Measurements from ENCODE around the gene RSBN1L. TPM values are rescaled to one million over a fixed set of nuclear protein-coding genes. Genes with fewer than 3 reads are reported as not detected.

Gene RSBN1L
- total and polyA plus RNA-seq, 9 donors: 14.5 to 19.3 (median 16.0) TPM

DNA sequence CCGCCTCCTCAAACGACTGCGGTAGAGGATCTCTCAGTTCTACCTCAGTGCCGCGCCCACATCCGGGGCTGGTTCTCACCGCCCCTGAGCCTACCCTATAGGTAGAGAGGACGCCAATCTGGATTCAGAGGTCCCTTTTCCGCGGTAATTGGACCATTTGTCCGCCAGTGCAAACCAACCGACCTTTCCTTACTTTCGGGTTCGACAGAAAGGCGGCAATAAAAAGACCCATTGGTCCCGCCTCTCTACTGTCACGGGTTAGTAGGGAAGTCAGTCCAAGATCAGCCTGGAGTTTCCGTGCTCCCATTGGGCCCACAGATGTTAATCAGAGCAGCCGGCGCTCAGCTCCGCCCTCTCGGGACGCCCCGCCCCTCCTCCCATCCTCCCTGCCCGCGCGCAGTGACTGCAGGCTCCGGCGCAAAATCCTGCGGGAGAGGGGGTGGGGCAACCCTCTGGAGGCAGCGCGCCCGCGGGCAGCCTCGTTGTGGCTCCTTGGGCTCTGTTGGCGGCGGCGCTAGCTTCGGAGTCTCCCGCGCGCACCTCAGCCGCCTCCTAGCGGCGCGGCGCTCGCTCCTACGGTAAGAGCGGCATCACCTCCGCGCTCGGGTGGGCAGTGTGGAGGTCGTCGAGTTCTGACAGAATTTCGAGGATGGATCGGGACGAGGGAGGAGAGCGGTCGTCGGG is 102.3 kb downstream of the RSBN1L start, which contains the start of the genes PHTF2 and TMEM60:
PHTF2 (plus strand) TSS at position 380 of the 684 bp plus-strand sequence.
TMEM60 (minus strand) TSS at position 41 of the 684 bp plus-strand sequence. CDS start 4,061 bp downstream, outside the sequence.
- Histone ChIP-seq H3K9me3 (replicated peaks; ENCODE audit: control insufficient read depth, low read depth, low read length) (no peaks in the 10 kb centered on the region), H3K4me1 (ENCODE audit: control insufficient read depth, insufficient read depth, low read length) (peaks cover 12% of the 10 kb centered on the region)
- WGBS (ENCODE audit: insufficient coverage): under 1% methylated on average over 55 of the region's 61 CpGs

DNA sequence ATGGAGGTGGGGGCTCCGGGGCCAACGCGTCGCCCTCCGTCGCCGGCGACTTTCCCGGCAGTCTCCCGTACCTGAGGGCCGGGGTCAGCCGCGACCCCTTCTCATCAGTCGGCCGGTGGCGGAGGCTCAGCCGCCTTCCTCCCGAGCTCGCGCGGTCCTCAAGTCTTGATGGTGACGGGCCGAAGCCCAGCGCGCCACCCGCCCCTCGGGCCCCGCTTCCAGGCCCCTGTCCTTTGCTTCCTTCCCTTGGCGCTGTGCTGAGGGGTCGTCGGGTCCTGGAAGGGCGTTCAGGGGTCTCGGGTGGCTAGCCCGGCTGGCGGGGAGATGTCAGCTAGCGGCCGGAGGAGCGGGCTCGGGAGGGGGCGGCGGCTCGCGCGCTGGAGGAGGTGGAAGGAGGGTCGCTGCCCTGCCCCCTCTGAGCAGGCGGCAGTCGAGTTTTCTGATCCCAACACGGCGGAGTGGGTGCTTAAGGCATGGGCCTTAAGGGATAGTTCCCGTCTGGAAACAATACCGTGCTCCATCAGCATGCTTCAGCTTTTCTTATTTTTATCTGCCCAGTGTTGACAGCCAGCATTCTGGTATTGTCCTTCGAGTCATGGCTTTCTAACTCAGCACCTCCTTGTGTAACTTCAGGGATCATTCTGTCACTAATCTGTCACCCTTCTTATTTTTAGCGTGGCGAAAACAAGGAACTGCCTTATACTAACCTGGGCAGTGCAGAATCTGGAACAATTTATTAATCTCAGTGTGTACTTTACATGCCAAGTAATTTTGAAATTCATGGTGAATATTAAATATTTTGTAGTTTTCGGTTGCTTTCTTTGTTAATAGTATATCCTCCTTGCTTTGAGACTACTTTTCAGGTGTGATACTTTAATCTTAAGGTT is 103.1 kb downstream of the RSBN1L start:
- H3K27me3 ChIP-seq (ENCODE audit: control insufficient read depth, insufficient read depth, low read length): peaks cover 3% of the 10 kb centered on the region
- peak overlapping the region; percentile 95 for H3K27ac ChIP-seq (ENCODE audit: low read length)
- peak overlapping the region; percentile 76 for H3K4me3 ChIP-seq (ENCODE audit: low read length)
- H3K4me1 ChIP-seq (ENCODE audit: control insufficient read depth, insufficient read depth, low read length): peaks cover 12% of the 10 kb centered on the region
- H3K36me3 ChIP-seq (ENCODE audit: control insufficient read depth, insufficient read depth, low read length): peaks cover 6% of the 10 kb centered on the region
- under 1% methylated on average over 48 of the region's 55 CpGs for WGBS (ENCODE audit: insufficient coverage)
- H3K9me3 ChIP-seq (replicated peaks; ENCODE audit: control insufficient read depth, low read depth, low read length): no peaks in the 10 kb centered on the region
- DNase-seq: peak; percentile 61

More for the DNA sequence above, 102.3 kb downstream of the RSBN1L start, which contains the start of the genes PHTF2 and TMEM60:
- peak; percentile 100 for DNase-seq
- Histone ChIP-seq H3K36me3 (ENCODE audit: control insufficient read depth, insufficient read depth, low read length) (peaks cover 9% of the 10 kb centered on the region), H3K4me3 (ENCODE audit: low read length) (peak within 1 kb of the TSS; percentile 76), H3K27ac (ENCODE audit: low read length) (peak within 1 kb of the TSS; percentile 95), H3K27me3 (ENCODE audit: control insufficient read depth, insufficient read depth, low read length) (peaks cover 3% of the 10 kb centered on the region)

DNA sequence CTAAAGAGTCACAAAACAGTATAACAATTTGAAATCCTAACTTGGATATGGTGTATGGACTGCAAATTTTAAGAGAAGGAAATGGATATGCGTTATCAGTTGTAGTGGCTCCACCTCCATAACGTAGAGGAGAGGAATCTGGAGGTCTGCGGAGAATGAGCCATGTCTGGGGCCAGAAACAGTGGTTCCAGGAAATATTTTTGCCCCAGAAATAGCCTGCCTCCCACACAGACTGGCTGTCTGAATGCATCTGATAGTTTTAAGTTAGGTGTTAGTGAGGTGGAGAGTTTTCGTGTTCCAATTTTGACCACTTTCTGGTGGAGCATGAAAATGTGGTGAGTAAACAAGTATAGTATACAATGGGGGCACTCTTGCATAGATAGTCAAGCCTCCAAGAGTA is 103.9 kb downstream of the RSBN1L start:
- Histone ChIP-seq H3K4me3 (ENCODE audit: low read length) (no peak overlapping the region), H3K36me3 (ENCODE audit: control insufficient read depth, insufficient read depth, low read length) (peaks cover 1% of the 10 kb centered on the region), H3K27ac (ENCODE audit: low read length) (no peak overlapping the region), H3K4me1 (ENCODE audit: control insufficient read depth, insufficient read depth, low read length) (peaks cover 12% of the 10 kb centered on the region), H3K27me3 (ENCODE audit: control insufficient read depth, insufficient read depth, low read length) (peaks cover 3% of the 10 kb centered on the region), H3K9me3 (replicated peaks; ENCODE audit: control insufficient read depth, low read depth, low read length) (peaks cover 2% of the 10 kb centered on the region)
- 64% methylated on average over 2 of the region's 4 CpGs for WGBS (ENCODE audit: insufficient coverage)
- no peak for DNase-seq

DNA sequence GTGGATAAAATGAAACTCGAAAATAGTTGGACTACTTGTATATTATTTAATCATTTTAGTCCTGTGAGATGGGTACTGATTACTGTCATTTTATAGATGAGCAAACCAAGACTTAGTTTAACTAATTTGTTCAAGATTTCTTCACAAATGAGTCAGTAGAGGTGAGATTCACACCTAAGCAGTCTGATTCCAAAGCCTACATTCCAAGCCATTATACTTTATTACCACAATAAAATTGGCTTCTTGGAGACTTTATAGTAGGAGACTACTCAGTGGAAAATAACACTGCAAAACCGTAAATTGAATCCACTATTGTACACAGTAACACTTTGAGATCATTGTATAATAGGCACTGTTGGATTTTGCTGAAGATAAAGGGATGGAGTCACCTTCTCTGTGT is 104.5 kb downstream of the RSBN1L start:
- Histone ChIP-seq H3K4me1 (ENCODE audit: control insufficient read depth, insufficient read depth, low read length) (peaks cover 12% of the 10 kb centered on the region), H3K27me3 (ENCODE audit: control insufficient read depth, insufficient read depth, low read length) (peaks cover 3% of the 10 kb centered on the region), H3K4me3 (ENCODE audit: low read length) (no peak overlapping the region), H3K27ac (ENCODE audit: low read length) (no peak overlapping the region), H3K9me3 (replicated peaks; ENCODE audit: control insufficient read depth, low read depth, low read length) (peaks cover 4% of the 10 kb centered on the region), H3K36me3 (ENCODE audit: control insufficient read depth, insufficient read depth, low read length) (no peaks in the 10 kb centered on the region)
- WGBS (ENCODE audit: insufficient coverage): no CpG with 5 or more reads among the region's 2 CpGs
- DNase-seq: no peak

DNA sequence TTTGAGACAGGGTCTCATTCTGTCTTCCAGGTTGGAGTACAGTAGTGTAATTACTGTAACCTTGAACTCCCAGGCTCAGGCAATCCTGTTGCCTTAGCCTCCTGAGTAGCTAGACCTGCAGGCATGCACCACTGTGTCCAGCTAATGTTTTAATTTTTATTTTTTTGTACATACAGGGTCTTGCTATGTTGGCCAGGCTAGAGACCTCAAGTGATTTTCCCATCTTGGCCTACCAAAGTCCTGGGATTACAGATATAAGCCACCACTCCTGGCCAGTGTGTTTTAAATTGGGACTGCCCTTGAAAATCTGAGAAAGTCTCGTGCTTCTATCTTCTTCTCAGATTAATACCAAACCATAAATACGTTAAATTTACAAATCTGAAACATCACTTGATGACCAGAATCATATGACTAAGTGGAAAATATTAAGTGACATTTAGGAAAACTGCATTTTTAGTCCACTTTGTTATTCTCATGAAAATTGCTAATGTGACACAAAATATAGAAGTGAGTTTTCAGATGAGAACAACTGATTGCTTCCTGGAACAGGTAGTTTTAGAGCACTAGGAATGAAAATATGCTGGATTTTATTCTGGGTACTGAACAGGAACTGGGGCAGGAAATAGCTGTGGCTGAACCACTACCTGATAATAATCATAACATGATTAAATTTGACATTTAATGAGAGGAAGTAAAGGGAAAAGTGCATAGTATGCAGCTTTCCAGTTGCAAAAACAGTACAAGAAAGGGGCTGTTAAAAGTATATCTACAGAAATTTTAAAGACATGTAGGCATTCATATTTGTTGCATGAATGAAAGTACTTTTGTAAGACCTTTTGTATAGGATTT is 106.5 kb downstream of the RSBN1L start:
- DNase-seq: no peak
- no peak overlapping the region for H3K27ac ChIP-seq (ENCODE audit: low read length)
- peaks cover 12% of the 10 kb centered on the region for H3K9me3 ChIP-seq (replicated peaks; ENCODE audit: control insufficient read depth, low read depth, low read length)
- H3K4me1 ChIP-seq (ENCODE audit: control insufficient read depth, insufficient read depth, low read length): peaks cover 6% of the 10 kb centered on the region
- no peaks in the 10 kb centered on the region for H3K36me3 ChIP-seq (ENCODE audit: control insufficient read depth, insufficient read depth, low read length)
- WGBS (ENCODE audit: insufficient coverage): no CpG with 5 or more reads among the region's 2 CpGs
- H3K4me3 ChIP-seq (ENCODE audit: low read length): no peak overlapping the region
- peaks cover under 1% of the 10 kb centered on the region for H3K27me3 ChIP-seq (ENCODE audit: control insufficient read depth, insufficient read depth, low read length)

DNA sequence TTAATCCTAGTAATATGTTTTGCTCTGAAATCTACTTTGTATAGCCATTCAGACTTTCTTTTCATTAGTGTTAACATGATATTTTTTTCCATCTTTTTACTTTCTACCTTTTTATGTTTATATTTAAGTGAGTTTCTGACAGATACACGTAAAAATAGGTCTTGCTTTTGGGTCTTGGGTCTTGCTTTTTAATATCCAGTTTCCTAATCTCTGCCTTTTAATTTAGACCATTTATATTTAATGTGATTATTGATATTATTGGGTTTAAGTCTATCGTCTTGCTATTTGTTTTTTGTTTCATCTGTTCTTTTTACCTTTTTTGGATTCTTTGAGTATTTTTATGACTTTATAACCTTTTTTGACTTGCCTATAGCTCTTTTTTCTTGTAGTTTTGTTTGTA is 110.2 kb downstream of the RSBN1L start:
- H3K27ac ChIP-seq (ENCODE audit: low read length): no peak overlapping the region
- peaks cover 17% of the 10 kb centered on the region for H3K9me3 ChIP-seq (replicated peaks; ENCODE audit: control insufficient read depth, low read depth, low read length)
- WGBS (ENCODE audit: insufficient coverage): no CpG with 5 or more reads among the region's 2 CpGs
- H3K4me3 ChIP-seq (ENCODE audit: low read length): no peak overlapping the region
- no peak for DNase-seq
- H3K4me1 ChIP-seq (ENCODE audit: control insufficient read depth, insufficient read depth, low read length): no peaks in the 10 kb centered on the region
- no peaks in the 10 kb centered on the region for H3K27me3 ChIP-seq (ENCODE audit: control insufficient read depth, insufficient read depth, low read length)
- no peaks in the 10 kb centered on the region for H3K36me3 ChIP-seq (ENCODE audit: control insufficient read depth, insufficient read depth, low read length)

DNA sequence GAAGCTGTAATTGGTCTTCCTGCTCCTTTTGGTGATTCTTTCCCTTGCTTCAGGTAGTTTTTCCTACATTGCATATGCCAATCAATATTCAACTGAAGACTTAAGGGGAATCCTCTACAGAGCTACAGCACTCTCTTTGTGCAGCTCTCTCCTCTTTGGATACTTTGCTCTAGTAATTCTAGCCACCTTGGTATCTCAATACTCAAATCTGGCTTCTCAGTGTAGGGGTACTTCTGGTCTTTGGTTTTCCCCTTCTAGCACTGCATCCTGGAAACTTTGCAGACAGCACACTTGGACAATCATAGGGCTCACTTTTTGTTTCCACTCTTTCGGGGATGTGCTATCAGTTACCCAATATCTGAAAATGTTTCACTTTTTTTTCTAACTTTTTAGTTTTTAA is 112.3 kb downstream of the RSBN1L start:
- H3K27me3 ChIP-seq (ENCODE audit: control insufficient read depth, insufficient read depth, low read length): no peaks in the 10 kb centered on the region
- H3K27ac ChIP-seq (ENCODE audit: low read length): no peak overlapping the region
- peaks cover 17% of the 10 kb centered on the region for H3K9me3 ChIP-seq (replicated peaks; ENCODE audit: control insufficient read depth, low read depth, low read length)
- no peaks in the 10 kb centered on the region for H3K36me3 ChIP-seq (ENCODE audit: control insufficient read depth, insufficient read depth, low read length)
- DNase-seq: no peak
- no peak overlapping the region for H3K4me3 ChIP-seq (ENCODE audit: low read length)
- WGBS (ENCODE audit: insufficient coverage): no CpG with 5 or more reads among the region's 1 CpG
- no peaks in the 10 kb centered on the region for H3K4me1 ChIP-seq (ENCODE audit: control insufficient read depth, insufficient read depth, low read length)

DNA sequence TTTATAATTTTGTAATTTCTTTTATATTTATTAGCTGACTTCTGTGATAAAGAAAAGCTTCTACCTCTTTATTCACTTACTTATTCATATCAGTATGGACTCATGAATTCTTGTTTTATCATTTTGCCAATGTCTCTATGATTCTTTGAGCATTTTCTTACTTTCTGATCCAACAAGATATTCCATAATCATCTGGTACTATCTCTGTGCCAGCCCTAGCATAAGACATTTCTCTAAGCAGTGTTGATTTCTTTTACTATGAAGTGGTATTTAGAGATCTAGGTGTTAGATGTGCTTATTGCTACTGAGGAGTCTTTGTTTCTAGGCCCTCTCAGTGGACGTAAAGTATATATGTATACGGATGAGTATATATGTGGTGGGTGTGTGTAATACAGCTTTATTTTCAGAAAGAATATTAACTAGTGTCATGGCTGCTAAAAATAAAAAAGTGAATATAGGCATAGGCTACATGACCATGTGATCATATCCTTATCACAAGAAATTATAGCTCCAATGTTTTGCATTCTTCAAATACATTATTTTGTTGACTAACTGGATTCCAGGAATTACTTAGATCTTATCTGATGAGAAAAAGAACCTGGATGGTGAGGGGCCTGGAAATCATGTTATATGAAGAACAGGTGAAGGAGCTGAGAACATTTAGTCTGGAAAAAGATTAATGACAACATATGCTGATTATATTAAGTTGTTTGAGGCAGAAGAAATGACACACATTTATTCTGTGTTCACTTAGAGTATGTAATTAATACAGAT is 115.4 kb downstream of the RSBN1L start:
- peaks cover 15% of the 10 kb centered on the region for H3K9me3 ChIP-seq (replicated peaks; ENCODE audit: control insufficient read depth, low read depth, low read length)
- no peaks in the 10 kb centered on the region for H3K4me1 ChIP-seq (ENCODE audit: control insufficient read depth, insufficient read depth, low read length)
- no peak overlapping the region for H3K27ac ChIP-seq (ENCODE audit: low read length)
- no CpG with 5 or more reads among the region's 2 CpGs for WGBS (ENCODE audit: insufficient coverage)
- no peaks in the 10 kb centered on the region for H3K27me3 ChIP-seq (ENCODE audit: control insufficient read depth, insufficient read depth, low read length)
- no peaks in the 10 kb centered on the region for H3K36me3 ChIP-seq (ENCODE audit: control insufficient read depth, insufficient read depth, low read length)
- no peak overlapping the region for H3K4me3 ChIP-seq (ENCODE audit: low read length)
- no peak for DNase-seq

DNA sequence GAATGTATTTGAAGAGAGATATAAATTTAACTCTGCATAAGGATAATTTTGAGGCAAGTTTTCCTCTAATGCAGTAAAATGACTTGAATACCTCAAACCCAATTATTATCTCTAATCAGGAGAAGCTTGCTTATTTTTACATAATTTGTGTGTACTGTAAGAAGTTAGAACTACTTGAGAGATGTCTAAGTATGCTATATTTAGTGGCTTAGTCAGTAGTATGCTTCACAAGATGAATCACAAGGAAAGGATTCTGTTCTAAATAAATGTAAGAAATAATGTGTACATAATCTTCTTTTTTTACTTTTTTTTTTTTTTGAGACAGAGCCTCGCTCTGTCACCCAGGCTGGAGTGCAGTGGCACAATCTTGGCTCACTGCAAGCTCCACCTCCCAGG is 116.0 kb downstream of the RSBN1L start:
- Histone ChIP-seq H3K27ac (ENCODE audit: low read length) (no peak overlapping the region), H3K36me3 (ENCODE audit: control insufficient read depth, insufficient read depth, low read length) (peaks cover 3% of the 10 kb centered on the region), H3K27me3 (ENCODE audit: control insufficient read depth, insufficient read depth, low read length) (no peaks in the 10 kb centered on the region), H3K9me3 (replicated peaks; ENCODE audit: control insufficient read depth, low read depth, low read length) (peaks cover 20% of the 10 kb centered on the region), H3K4me3 (ENCODE audit: low read length) (no peak overlapping the region), H3K4me1 (ENCODE audit: control insufficient read depth, insufficient read depth, low read length) (no peaks in the 10 kb centered on the region)
- DNase-seq: no peak
- WGBS (ENCODE audit: insufficient coverage): no CpG with 5 or more reads among the region's 1 CpG
